Ishikawa (cell line): ENCODE results near the gene DGKI.

ENCODE experiments used
- CEBPB ChIP-seq: IDR thresholded peaks from 2 replicates; pipeline ENCODE4 v1.6.1; 2012
- CREB1 ChIP-seq: IDR thresholded peaks from 2 replicates; pipeline ENCODE4 v1.6.1; 2012; ENCODE audit warnings: low read depth
- EGR1 ChIP-seq: IDR thresholded peaks from 2 replicates; pipeline ENCODE4 v1.6.1; 2012
- EP300 ChIP-seq: IDR thresholded peaks from 2 replicates; pipeline ENCODE4 v1.6.1; 2012; ENCODE audit warnings: borderline replicate concordance
- FOXM1 ChIP-seq: IDR thresholded peaks from 2 replicates; pipeline ENCODE4 v1.6.1; 2012; ENCODE audit warnings: low read depth, borderline replicate concordance
- MAX ChIP-seq: IDR thresholded peaks from 2 replicates; pipeline ENCODE4 v1.6.1; 2012
- RAD21 ChIP-seq: IDR thresholded peaks from 2 replicates; pipeline ENCODE4 v1.6.1; 2012; ENCODE audit warnings: low read depth
- REST ChIP-seq: IDR thresholded peaks from 2 replicates; pipeline ENCODE4 v1.6.1; 2012; ENCODE audit warnings: low read depth, mild to moderate bottlenecking
- YY1 ChIP-seq: IDR thresholded peaks from 2 replicates; pipeline ENCODE4 v1.6.1; 2012; ENCODE audit warnings: low read depth
- ZBTB7A ChIP-seq: IDR thresholded peaks from 2 replicates; pipeline ENCODE4 v1.6.1; 2012; ENCODE audit warnings: low read depth

- no peak for TF ChIP-seq MAX
- no peak for TF ChIP-seq RAD21
- TF ChIP-seq REST: no peak
- no peak for TF ChIP-seq FOXM1
- no peak for TF ChIP-seq CEBPB
- TF ChIP-seq ZBTB7A: no peak
- TF ChIP-seq EP300: no peak
- TF ChIP-seq YY1: no peak
- TF ChIP-seq CREB1: no peak
- TF ChIP-seq EGR1: no peak
These were observed 26.6 kb downstream of the DGKI start for GRCh38 chr7:137820156-137820555.
